NCI-H1930 (cell line): ENCODE measurements around the gene FLT1.

Experiments
- DNase-seq, 2 experiments: peaks; one replicate each; lab custom pipeline; 2025; lab: John Stamatoyannopoulos, UW

FLT1 gene

GRCh38 chr13:28458608-28459007 lies 36.3 kb downstream of the FLT1 start:
- no peak for DNase-seq

GRCh38 chr13:28458051-28458450 lies 36.9 kb downstream of the FLT1 start:
- DNase-seq, result no peak

- DNase-seq, result no peak
These were observed 37.4 kb downstream of the FLT1 start for GRCh38 chr13:28457521-28457920.

- no peak for DNase-seq
These were observed 39.2 kb downstream of the FLT1 start for GRCh38 chr13:28455580-28456194.

- DNase-seq, result no peak
These were observed 42.2 kb downstream of the FLT1 start for GRCh38 chr13:28452755-28453154.

- no peak for DNase-seq
These were observed 43.3 kb downstream of the FLT1 start for GRCh38 chr13:28451482-28452217.

- no peak for DNase-seq
These were observed 44.8 kb downstream of the FLT1 start for GRCh38 chr13:28449826-28450773.

- DNase-seq, result no peak
These were observed 46.1 kb downstream of the FLT1 start for GRCh38 chr13:28448651-28449358.

- no peak for DNase-seq
These were observed 46.9 kb downstream of the FLT1 start for GRCh38 chr13:28447989-28448388.

GRCh38 chr13:28447206-28447605 lies 47.7 kb downstream of the FLT1 start:
- no peak for DNase-seq

GRCh38 chr13:28442839-28443238 lies 52.1 kb downstream of the FLT1 start:
- DNase-seq, result no peak

- no peak for DNase-seq
These were observed 53.4 kb downstream of the FLT1 start for GRCh38 chr13:28441529-28441928.

- DNase-seq, result no peak
These were observed 54.0 kb downstream of the FLT1 start for GRCh38 chr13:28440774-28441504.

- DNase-seq, result no peak
These were observed 56.2 kb downstream of the FLT1 start for GRCh38 chr13:28438598-28439334.

- no peak for DNase-seq
These were observed 56.9 kb downstream of the FLT1 start for GRCh38 chr13:28438067-28438466.

GRCh38 chr13:28435917-28436316 lies 59.0 kb downstream of the FLT1 start:
- DNase-seq, result no peak

GRCh38 chr13:28434926-28435325 lies 60.0 kb downstream of the FLT1 start:
- DNase-seq, result no peak

GRCh38 chr13:28432816-28433560 lies 61.9 kb downstream of the FLT1 start:
- DNase-seq, result no peak

- no peak for DNase-seq
These were observed 65.1 kb downstream of the FLT1 start for GRCh38 chr13:28429685-28430290.
